Activated CD4-positive, alpha-beta T cell treated with anti-CD3 and anti-CD28 coated beads, Interleukin-2, amount 50 U/mL, for 16 hours (primary cell): Measurements from ENCODE around the gene PID1.
"Not testable (repeated sequence)": the region's sequence is repeated elsewhere in the genome, so short reads cannot be mapped to it uniquely, and the experiment has no call there.

ENCODE experiments used
- DNase-seq: peaks from one replicate; pipeline ENCODE4 v3.0.0-alpha.2; 2020

Gene PID1

GRCh38 chr2:229206548-229206947, 64.5 kb downstream of the PID1 start:
- no peak for DNase-seq

GRCh38 chr2:229205704-229206103, 65.4 kb downstream of the PID1 start:
- DNase-seq: no peak

GRCh38 chr2:229202646-229203045, 68.4 kb downstream of the PID1 start:
- no peak for DNase-seq

GRCh38 chr2:229201521-229201920, 69.6 kb downstream of the PID1 start:
- DNase-seq: no peak

GRCh38 chr2:229199267-229199666, 71.8 kb downstream of the PID1 start:
- no peak for DNase-seq

GRCh38 chr2:229196448-229196847, 74.6 kb downstream of the PID1 start:
- no peak for DNase-seq

GRCh38 chr2:229195346-229195947, 75.6 kb downstream of the PID1 start:
- DNase-seq: no peak

- no peak for DNase-seq
Measured at GRCh38 chr2:229193281-229193680, 77.8 kb downstream of the PID1 start.

GRCh38 chr2:229191413-229191812, 79.7 kb downstream of the PID1 start:
- DNase-seq: no peak

GRCh38 chr2:229187123-229187522, 84.0 kb downstream of the PID1 start:
- DNase-seq: not testable (repeated sequence)

- DNase-seq: no peak
Measured at GRCh38 chr2:229181641-229182040, 89.4 kb downstream of the PID1 start.

- DNase-seq: no peak
Measured at GRCh38 chr2:229180658-229181057, 90.4 kb downstream of the PID1 start.

GRCh38 chr2:229179628-229180027, 91.5 kb downstream of the PID1 start:
- no peak for DNase-seq

- no peak for DNase-seq
Measured at GRCh38 chr2:229178706-229179105, 92.4 kb downstream of the PID1 start.

GRCh38 chr2:229178117-229178516, 93.0 kb downstream of the PID1 start:
- DNase-seq: no peak

- no peak for DNase-seq
Measured at GRCh38 chr2:229176136-229176535, 95.0 kb downstream of the PID1 start.

GRCh38 chr2:229175497-229175863, 95.6 kb downstream of the PID1 start:
- no peak for DNase-seq

GRCh38 chr2:229174794-229175496, 96.1 kb downstream of the PID1 start:
- no peak for DNase-seq

GRCh38 chr2:229173825-229174359, 97.2 kb downstream of the PID1 start:
- DNase-seq: no peak

GRCh38 chr2:229170916-229171315, 100.2 kb downstream of the PID1 start:
- no peak for DNase-seq

- no peak for DNase-seq
Measured at GRCh38 chr2:229170171-229170570, 100.9 kb downstream of the PID1 start.

- DNase-seq: no peak
Measured at GRCh38 chr2:229169751-229170150, 101.3 kb downstream of the PID1 start.

- no peak for DNase-seq
Measured at GRCh38 chr2:229164545-229165249, 106.4 kb downstream of the PID1 start.

GRCh38 chr2:229163893-229164292, 107.2 kb downstream of the PID1 start:
- no peak for DNase-seq
